Eye (tissue), 1 donor: ENCODE results near the gene PTPN5.
"Not testable (repeated sequence)": the region's sequence is repeated elsewhere in the genome, so short reads cannot be mapped to it uniquely, and the experiment has no call there.

Source experiments
- DNase-seq: peaks from one replicate; pipeline ENCODE4 v3.0.0-alpha.2; 2015

PTPN5 gene

DNA sequence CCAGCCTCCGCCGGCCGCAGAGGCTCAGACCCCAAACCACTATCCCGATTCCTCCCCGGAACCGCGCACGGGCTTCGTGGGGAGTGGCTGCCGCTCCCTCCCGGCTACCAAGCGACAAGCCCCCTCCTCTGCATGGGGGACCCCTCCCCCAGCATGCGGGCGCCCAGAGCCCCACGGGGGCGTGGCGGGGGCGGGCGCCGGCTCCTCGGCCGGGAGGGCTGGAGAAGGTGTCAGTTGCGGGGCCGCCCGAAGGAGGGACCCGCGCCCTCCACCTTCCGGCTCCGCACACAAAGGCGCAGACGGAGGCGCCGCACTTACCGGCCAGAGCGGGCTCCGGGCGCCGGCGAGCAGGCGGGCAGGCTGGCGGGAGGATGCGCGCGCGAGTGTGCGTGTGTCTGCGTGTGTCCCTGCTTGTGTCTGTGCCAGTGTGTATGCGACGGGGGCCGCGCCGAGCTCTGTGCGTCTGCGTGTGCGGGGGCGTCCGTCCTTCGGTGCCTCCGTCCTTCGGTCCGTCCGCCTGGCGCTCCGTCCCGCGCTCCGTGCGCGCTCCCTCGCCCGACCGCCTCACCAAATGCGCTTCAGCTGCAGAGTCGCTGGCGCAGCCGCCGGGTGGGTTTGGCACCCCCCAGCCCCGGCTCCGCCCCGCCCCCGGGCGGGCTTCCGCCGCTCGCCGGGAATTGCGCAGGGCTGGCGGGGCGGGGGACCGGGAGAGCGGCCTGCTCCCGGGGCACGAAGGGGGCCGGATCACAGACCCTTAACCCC, at the start of gene PTPN5:
TSS of gene PTPN5 (minus strand) at position 592 of the 762 bp plus-strand sequence. CDS start 19,840 bp downstream, outside the sequence.
- peak; percentile 77 for DNase-seq

DNA sequence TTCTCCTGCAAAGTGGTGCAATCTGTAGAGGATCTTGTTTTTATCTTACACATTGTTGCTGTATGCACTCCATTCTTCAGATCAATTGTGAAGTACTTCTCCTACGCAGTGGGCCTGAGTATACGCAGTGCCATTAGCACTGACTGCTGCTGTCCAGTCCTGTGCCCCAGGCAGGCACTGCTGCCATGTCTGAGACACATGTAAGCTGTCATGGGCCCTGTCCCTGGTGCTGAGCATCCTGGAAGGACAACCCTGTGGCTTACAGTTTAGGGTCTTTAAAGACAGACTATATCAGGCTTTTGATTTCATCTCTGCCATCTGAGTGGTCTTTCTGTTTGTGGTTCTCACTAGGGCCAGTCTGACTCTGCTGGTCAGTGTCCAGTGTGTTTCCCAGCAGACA, 44.8 kb upstream of the PTPN5 start:
- no peak for DNase-seq

DNA sequence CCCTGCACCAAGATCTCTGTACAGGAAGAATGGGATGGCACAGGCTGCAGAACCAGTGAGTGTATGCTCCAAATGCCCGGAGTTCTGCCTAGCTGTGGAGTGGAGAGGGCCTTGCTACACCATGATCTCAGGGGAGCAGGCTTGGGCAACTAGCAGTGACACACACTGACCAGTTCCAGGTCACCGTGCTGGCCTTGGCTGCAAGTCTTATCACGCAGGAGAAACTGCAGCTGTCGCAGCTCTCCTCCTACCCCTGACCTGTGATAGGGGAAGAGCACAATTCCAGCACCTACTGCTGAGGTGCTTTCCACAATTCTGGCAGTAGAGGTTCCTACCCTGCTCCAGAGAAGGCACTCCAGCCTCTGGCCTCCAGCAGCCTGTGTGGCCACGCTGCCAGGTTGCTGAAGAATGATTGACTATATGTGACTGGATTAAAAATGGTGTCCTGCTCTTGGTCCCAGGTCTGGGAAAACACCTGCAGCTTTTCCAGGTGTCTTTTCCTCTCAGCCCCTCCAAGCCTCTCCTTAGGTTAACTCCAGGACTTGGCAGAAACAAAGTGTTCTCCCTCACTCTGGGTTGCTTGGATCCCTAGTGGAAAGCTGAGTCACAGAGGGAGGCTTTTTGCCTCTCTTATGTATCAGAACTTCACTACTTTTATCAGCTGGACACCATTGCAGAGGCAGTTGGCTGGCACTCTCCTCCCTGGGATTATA, 43.3 kb upstream of the PTPN5 start:
- DNase-seq: no peak

DNA sequence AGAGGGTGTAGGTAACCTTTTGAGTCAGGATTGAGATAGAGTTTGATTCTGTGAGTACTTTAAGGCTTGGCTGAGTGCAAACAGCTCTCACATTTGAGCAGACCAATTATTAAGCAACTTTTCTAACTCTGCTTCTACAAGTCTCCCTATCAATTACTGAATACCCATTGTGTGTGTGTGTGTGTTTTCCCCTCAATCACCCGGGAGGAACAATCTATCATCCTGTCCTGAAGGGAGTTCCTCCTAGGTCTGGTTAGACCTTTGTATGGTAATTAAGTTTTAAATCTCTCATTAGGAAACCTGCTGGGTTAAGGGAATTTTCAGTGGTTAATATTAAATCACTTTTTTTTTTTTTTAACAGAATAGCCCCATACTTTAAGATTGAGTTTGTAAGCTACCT, 28.6 kb upstream of the PTPN5 start:
- DNase-seq: not testable (repeated sequence)

DNA sequence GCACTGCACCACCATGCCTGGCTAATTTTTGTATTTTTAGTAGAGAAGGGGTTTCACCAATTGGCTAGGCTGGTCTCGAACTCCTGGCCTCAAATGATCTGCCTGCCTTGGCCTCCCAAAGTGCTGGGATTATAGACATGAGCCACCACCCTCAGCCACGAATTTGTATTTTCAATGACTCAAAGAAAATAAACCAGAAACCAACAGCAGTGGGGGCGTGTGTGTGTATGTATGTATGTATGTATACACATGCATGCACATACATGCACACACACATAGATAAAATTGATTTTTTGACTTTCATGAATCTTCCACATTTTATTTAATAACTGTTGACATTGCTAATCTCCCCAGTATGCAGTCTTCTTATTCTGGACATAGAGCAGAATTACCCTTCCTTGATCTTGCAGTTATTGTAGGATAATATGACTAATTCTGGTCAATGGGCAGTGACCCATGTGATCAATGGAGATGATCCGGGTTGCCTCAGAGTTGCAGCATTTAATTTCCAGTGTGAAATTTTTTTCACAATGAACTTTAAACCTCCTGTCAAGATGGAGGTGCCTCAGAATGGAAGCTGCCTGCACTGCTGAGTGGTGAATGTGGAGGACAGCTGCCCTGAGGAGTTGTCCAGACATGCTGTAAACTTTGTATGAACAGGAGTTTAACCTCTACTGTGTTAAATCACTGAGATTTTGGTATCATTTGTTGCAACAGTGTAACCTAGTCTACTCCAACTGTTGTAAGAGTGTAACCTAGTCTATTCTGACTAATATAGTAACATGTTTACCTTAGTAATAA, 12.8 kb upstream of the PTPN5 start:
- peak; percentile 18 for DNase-seq

DNA sequence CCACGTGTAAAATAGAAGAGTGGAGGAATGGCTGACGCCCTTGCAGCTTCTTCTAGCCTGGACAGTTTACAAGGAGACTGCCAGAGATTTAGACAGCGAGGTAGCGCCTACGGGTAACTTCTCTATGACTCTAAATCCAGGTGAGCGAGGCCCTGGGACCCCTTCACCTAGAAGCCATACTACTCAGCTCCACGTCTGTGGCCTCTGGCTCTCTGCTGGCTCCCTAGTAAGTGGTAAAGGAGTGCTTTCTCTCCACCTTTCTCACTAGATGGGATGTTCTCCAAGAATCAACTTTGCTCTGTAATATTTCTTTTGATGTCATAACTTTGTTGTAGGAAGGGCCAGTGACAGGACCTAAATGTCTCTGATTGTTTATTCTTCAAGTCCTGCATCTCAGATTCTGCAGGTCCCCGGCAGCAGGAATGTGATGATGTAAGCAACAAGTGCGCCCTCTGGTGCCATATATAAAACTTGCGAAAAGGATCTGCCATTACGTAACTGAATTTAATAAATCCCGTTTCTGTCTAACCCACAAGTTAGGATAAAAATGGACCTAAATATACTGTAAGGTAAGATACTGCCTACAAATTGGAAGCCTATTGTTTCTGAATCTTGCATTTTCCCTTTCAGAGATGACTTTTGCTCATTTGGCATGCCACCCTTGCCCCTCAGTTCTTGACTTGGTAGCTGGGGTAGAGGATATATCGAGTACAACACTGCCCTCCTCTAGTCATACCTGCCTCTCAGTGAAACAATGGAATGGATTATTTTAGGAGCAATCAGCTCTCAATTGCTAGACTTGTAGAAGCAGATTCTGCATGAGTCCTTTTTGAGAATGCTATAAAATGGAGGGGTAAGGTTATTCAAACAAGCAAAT, 11.0 kb upstream of the PTPN5 start:
- peak; percentile 90 for DNase-seq

DNA sequence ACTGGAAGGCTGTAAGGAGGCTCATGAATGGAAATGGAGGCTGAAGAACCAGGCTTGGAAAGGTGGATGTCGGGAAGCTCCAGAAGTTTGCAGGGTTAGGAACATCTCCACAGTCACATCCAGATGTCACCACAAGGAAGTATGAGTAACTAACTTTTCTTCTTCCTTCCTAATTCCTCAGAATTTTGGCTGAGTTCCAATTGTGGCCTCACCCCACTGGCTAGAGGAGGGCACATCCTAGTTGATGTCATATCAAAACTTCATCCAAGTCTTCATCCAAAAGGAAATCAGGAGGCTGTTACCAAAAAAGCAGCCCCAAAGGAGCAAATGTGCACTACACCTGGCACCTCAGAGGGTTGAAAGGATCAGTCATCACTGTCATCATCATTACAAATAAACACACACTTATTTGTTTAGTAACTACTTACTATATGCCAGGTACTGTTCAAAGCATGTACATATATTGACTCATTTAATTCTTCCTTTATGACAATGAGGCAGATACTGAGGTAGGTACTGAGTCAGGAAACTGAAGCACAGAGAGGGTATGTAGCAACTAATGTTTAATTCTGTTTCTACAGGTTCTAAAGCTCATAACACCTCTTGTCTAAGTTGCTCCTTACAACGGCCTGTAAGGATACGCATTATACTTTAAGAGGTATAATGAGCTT, 7.3 kb upstream of the PTPN5 start:
- DNase-seq: no peak

DNA sequence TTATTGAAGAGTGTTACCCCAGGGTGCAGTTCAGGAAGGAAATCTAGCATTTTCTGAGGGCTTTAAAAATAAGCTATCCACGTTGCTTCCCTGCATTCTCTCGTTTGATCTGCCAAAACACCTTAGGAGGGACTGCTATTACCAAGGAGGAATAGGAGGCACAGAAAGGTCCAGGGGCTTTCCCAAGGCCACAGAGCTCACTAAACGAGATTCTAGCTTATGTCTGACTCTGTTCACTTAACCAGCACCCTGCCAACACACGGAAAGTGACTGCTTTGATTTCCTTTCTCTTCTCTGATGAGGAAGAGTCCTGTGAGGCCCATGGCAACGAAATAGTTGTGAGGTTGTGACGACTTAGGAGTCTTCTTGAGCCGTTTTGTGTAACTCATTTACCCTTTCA, 3.4 kb upstream of the PTPN5 start:
- no peak for DNase-seq

DNA sequence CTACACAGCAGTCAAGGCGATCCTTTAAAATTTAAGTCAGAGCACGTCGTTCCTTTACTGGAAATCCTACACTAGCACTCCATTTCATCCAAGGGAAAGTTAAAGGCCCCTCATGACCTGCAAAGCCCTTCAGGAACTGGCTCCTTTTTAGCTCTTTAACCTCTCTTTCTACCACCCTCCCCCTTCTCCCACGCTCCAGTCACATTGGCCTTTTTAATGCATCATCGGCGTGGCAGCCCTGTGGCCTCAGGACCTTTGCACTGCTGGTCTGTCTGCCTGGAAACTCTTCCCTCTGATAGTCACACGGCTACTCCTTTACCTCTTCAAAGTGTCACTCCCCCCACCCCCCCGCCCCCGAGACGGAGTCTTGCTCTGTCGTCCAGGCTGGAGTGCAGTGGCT, 1.2 kb upstream of the PTPN5 start:
- DNase-seq: no peak

DNA sequence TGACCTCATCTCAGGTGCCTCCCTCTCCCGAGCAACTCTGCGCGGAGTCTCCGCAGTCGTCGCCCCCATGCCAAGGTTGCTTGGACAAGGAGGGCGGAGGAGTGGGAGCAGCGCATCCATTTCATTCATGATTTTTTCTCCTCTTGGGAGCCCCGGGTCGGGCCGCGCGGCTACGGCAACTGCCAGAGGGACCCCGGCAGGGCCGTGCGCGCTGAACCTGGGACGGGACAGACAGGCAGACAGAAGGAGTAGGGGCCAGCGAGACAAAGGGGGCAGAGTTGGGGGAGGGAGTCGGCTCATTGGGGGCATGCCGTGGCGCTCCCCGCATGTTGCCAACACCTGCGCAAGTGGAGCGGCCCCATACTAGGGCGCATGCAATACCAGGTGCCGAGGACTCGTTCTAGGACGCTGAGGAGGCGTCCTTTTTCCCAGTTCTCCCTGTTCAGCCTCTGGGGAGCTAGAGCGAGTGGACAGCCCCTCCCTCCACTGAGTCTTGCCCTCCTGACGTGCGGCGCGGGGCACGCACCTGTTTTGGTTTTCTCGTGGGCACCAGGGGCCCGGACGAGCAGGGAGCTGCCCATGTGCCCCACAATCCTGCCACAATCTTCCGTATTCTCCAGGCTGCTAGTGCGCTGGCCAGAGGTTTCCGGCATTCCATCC, 501 bp upstream of the PTPN5 start:
- no peak for DNase-seq

DNA sequence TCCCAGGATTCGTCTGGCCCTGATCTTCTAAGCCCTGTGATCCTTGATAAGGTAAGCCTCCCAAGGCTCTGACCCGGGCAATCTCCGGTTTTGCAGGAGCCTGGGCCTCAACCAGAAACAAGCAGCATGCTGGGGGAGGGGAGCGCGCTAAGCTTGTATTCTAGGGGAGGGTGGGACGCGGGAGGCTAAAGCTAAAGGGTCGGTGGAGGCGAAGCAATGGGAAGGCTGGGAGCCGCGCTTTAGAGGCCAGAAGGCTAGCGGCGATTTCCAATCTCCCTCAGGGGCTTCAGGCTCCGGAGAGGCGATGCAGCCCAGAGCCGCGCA, 753 bp downstream of the PTPN5 start:
- DNase-seq: no peak

DNA sequence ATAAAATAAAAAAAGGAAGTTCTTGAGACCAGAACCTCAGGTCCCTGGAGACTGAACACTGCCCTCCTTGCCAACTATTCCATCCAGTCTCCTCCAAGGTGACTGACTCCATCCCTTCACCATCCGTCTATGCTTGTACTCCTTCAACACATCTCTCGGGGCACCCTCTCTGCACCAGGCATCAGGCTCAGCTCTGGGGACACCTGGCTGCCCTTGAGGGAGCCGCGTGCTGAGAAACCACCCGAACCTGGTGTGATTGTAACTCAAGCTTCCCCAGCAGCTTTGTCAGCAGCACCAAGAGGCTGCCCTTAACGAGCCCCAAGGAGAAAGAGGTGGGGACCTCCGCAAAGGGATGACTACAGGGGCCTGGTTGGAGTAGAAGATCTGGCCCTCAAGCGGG, 1.7 kb downstream of the PTPN5 start:
- DNase-seq: no peak

DNA sequence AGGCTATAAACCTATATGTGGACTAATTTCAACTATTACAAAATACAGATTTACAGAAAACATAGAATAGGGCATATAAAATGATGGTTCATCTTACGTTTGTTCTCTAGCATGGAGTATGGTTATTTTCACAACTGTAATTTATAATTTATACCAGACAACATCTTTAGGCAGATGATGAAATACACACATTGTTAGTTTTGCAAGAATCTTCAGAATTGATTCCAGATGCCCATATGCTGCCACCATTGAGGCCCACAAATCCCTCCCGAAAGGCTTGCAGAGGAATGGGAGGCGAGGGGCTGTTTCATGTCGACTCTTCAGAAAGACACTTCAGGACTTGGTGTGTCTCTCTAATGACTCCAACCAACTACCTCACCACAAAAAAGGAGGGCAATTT, 6.2 kb downstream of the PTPN5 start:
- DNase-seq: peak; percentile 25

DNA sequence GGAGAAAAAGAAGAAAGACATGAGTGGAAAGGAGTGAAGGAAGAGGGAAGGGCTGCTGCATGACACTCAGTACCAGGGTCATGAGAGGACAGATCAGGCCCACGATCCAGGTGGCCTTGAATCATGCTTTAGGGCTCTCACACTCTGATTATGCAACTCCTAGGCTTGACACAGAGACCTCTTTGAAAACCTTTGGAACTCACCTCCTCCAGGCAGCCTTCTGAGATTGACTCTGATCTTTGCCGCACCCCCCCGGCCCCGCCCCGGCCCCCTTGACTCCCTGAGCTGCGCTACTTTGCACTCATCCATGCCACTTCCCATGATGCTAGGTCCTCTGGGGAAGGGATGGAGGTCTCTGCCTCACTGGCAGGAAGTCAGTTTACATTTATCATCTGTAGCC, 10.7 kb downstream of the PTPN5 start:
- DNase-seq: no peak

DNA sequence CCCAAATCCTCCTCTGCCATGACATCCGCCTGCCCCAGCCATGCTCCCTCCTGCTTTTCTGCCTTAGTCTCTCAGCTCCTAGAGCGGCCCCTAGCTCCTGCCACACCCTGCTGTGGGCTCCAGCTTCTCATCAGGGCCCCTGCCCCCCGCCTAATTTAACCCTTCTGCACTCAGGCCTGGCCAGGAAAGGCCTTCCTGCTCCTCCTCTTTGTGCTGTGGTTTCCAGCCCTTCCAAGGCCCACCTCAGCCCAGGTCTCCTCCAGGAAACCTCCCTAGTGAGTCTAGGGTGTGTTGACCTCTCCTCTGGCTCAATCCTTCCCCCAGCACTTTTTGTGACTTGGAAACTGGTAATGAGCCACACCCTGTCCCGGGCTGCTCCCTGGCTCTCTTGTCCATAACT, 11.3 kb downstream of the PTPN5 start:
- no peak for DNase-seq

DNA sequence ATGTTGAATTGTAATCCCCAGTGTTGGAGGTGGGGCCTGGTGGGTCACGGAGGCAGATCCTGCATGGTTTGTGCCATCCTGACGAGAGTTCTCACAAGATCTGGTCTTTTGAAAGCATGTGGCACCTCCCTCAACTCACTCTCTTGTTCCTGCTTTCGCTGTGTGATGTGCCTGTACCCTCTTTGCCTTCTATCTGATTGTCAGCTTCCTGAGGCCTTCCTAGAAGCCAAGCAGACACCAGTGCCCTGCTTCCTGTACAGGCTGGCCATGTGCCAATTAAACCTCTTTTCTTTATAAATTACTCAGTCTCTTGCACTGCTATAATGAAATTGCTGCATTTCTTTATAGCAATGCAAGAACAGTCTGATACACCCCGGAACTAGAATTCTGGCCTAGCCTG, 13.1 kb downstream of the PTPN5 start:
- DNase-seq: no peak

DNA sequence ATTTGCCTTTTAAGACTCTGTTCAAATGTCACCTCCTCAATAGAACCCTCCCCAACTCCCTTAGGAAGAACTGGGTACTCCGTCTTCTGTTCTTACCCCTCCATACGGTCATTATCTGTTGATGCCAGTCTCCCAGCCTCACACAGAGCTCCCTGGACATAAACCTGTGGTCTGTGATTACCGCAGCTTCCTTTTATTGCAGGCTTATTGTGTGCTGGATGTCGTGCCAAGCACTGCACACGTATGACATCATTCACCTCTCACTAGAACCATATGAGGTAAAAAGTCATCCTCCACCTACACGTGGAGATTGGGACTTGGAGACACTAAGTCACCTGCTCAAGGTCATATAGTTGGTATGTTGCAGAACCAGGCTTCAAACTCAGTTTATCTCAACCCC, 15.3 kb downstream of the PTPN5 start:
- DNase-seq: no peak

DNA sequence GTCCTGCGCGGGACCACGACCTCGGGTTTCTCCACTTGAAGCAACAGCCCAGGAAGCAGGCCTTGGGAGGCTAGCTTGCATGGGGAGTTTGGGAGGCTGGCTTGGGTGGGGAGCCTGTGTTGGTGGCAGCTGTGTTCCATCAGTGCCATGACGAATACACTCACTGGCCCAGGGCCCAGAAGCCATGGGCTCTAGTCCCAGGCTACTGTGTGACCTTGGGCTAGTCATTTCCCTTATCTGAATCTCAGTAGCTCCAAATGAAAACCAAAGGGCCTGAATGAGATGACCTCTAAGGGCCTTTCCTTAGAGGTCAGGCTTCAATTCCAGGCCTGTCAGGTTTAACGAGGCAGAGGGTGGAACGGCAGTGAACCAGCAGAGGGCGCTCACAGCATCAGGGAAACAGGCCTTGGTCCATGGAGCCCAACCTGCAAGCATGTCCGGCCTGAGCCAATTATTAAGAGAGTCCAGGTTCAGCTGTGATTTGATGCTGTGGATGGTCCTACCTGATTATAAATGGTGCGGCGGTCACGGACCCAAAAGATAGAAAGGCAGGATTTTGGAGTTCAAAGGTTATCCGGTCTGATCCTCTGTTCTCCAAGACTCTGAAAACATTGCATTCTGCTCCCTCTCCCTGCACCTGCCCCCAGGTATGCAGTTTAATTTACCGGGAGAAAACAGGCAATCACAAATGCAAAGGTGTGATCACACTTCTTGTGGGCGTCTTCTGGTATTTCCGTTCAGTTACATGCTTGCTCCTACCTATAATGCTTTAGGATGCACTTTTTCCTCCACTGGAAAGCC, 15.9 kb downstream of the PTPN5 start:
- DNase-seq: peak; percentile 70

DNA sequence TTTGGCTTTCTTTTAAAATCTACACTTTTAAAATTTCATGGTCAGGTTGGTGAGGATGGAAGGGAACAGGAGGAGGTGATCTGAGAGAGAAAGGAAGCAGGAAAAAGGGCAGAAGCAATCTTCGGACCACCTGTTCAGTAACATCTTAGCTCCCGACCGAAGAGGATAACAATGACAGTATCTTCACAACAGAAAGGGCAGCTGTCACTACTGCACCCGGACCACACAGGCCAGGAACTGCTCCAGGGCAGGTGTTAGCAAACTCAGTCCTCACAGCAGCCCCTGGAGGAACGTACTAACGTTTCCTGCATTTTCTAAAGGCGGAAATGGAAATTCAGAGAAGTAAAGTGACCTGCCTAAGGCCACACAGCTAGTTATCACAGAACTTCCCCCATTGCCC, 16.8 kb downstream of the PTPN5 start:
- no peak for DNase-seq

DNA sequence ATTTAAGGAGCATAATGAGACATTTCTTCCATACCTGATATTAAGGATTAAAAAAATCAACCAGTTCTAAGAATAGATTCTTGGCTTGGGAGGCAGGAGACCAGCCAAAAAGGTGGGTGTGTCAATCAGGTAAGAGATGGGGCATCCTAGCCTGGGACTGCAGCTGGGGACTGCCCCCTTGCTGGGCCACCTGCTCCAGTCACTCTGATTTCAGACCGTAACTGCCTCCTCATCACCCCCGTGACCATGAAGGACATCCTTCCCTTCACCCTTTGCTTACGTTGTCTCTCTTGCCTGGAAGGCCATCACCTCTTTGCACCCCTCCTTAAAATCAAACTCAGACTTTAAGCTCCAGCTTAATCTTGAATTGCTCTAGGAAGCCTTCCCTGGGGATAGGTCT, 17.9 kb downstream of the PTPN5 start:
- DNase-seq: no peak

DNA sequence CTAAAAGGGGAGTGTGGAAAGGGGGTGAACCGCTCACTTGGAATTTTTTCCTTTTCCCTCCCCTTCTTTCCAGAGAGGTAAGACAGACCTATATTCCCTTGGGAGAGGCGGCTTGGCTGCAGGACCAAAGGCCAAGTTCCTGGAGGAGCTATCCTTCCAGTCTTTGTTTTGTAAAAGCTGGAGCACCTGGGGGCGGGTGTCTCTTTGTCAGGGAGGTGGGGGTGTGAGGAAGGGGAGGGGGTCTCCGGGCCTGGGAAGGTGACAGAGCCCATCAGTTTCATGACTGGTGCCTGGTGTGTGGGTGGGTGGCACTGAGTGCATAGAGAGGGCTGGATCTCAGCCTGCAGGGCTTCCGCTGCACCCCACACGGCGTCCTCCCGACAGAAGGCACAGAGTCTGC, 18.5 kb downstream of the PTPN5 start:
- DNase-seq: no peak
